CD4-positive, alpha-beta T cell treated with Interleukin-1 beta for 1 hour (primary cell): ENCODE measurements around the gene STRN4.

Source experiments
- DNase-seq, 2 donors: peaks; one replicate each; pipeline ENCODE4 v3.0.0-alpha.2; 2020 to 2022

STRN4 gene

DNA sequence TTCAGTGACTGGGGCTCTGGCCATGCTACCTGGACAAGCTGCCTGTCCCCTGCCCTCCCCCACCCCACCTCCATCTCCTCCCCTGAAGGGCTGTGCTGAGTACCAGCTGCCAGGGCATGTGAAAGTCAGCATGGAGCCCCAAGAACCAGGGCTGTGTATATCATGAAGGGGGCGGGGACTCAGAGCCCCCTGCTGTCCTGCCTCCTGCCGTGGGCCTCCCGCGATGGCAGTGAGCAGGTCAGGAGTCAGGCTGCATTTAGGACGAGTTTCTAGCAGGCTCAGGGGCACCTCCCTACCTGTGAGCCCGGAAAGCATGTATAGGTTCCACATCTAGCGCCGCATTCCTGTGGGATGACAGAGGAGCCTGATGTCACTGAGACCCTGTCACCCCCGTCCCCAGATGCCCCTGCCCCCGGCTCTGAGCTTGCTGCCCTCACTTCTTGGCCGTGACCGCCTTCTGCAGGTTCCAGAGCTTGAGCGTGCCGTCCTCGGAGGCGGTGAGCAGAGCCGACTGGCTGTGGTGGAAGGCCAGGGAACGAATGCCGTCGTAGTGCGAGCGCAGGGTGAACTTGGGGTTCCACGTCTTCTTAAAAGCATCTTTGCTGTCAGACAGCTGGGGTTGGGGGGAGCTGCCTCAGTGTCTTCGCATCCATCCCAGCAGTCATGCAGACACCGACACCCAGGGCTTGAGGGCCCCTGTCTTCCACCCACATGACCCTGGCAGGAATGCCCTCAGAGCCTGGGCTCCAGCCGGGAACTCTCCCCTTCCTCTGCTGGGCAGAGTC lies 21.0 kb downstream of the STRN4 start:
- DNase-seq = no peak

DNA sequence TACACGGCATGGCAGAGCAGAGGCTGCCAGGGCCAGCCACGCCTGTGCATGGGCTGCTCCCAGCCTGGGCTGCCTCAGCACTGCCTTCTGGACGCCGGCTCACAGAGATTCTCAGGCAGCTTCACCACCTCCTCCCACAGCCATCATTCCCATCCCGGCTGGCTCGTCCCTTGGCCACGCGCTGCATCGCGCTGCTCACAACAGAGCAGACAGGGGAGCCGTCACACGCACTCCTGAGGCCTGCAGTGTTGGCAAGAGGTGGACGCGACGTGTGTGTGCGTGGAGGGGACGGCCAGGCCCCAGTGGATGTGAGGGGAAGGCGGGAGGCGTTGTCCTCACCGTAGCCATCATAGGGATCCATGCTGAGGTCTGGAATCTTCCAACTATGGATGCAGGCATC lies 21.8 kb downstream of the STRN4 start:
- DNase-seq = no peak

- no peak for DNase-seq
Observed at GRCh38 chr19:46723471-46723870, 22.8 kb downstream of the STRN4 start.

DNA sequence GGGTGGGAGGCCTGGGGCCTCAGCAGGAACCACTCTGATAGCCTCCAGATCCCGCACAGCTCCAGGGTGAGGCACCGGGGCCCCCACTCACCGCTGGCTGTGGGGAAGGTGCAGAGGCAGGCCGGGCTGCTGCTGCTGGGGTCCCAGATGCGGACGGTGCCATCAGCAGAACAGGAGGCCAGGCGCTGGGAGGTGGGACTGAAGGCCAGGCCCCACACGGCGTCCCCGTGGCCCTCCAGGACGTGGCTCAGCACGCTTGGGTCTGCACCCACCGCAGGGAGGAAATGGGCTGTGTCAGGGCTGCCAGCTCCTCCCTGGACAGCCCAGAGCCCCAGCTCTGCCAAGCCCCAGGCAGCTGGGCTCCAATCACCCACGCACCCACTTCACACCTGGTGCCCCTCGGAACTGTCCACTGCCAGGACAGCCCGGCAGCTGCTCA lies 23.2 kb downstream of the STRN4 start:
- DNase-seq = no peak

DNA sequence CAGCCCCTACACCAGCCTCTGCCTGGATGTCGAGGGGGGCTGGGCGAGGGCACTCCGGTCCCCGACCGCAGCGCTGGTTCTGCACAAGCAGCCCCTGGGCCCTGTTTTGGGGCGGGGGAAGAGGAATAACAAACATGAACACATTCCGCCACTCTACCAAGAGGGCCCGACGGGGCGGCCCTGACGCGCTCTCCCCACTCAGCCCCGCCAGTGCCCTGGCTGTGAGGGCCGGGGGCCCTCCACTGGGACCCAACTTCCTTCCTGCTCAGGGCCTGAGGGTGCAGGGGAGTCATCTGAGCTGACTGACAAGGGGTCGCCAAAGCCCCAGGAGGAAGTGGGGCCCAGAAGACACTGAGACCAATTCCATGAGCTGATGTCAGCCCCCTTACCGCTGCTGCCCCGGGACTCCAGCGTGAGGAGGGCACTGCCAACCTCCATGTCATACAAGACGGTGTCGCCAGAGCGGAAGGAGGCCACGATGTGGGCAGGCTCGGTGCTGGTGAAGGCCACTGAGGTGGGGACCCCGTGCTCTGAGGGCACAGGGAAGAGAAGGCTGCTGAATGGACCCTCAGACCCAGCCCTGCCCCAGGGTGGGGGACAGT lies 23.7 kb downstream of the STRN4 start:
- DNase-seq = no peak

DNA sequence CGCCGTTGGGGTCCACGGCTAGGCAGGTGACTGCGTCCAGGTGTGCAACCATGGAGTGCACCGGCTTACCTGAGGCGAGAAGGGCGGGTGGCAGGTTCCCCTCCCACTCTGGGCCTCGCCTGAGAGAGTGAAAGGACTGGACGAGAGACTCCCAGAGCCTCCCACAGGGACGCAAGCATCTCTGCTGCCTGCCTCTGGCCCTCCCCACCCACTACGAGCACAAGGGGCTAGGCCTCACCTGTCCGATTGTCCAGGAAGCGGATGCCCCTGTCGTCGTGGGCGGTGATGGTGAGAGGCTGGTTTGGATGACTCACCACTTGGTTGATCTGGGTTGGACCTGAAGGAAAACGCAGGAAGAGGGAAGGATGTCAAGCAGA lies 24.3 kb downstream of the STRN4 start:
- no peak for DNase-seq

- DNase-seq = no peak
Observed at GRCh38 chr19:46721269-46722003, 24.8 kb downstream of the STRN4 start.

DNA sequence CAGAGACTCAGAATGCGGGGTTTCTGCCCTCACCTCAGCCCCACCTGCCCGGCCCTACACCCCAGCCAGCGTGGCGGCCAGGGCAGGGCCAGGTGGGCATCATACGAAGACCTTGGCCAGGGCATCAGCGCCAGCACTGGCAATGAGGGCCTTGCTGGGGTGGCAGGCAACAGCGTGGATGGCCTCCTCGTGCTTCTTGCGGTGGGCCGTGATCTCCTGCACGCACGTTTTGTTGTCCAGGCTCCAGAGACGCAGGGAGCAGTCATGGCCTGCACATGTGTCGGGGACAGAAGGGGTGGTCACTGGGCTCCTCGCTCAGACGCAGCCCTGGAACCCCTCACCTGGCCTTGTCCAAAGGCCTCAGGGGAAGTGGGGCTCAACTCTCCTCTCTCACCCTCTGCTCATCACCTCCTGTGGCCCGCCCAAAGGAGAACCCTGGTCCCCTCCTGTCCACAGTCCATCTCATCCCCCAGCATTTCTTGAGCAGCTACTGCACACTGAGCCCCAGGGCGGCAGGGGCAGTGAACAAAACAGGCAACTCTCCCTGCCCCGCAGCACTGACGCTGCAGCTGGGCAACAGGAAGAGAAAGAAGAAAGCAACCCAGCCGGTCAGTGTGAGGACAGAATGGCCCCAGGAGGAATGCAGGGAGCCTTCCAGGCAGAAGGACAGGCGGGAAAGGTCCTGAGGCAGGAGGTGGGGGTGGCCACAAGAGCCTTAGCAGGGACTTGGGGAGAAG lies 25.6 kb downstream of the STRN4 start:
- no peak for DNase-seq

- DNase-seq = no peak
Observed at GRCh38 chr19:46719629-46720502, 26.4 kb downstream of the STRN4 start.

- DNase-seq = peak in 1 of 2 donors; percentile 54
Observed at GRCh38 chr19:46718934-46719622, 27.2 kb downstream of the STRN4 start.

DNA sequence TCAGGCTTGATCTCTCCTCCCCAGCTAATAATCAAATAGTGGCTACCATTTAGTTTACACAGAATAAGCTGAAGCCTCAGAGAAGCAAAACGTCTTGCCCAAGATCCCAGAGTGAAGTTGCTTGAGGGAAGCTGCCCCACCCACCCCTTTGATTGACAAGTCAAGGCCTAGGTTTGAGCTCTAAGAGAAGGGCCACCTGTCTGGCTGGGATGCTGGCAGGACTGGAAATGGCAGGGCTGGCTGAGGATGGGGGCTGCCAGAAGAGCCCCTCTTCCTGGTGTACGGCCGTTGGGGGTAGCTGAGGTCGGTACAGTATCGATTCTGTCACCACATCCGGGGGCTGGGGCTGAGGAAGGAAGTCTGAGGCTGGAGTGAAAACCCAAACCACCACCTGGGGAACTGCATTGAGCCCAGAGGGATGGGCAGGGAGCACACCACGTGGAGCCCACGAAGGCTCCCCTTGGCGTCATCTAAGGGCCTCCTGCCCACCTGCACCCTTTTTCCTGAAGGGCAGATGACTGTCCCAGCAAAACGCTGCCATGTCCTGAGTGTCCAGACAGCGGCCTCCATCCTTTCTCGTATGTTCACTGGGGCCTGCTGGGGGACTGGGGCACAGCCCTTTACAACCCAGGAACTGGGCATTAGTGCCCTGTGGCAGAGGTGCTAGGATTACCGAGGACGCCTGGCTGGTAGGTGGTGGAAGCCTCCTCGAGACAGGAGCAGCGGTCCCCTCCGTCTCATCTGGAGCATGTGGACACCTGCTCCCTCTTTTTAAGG lies 27.9 kb downstream of the STRN4 start:
- peak; percentile 64 to 72 for DNase-seq

GRCh38 chr19:46717716-46718143 lies 28.5 kb downstream of the STRN4 start:
- no peak for DNase-seq

- DNase-seq = peak; percentile 83 to 86
Observed at GRCh38 chr19:46717034-46717715, 29.1 kb downstream of the STRN4 start, which contains the start of gene PRKD2. PRKD2 (minus strand) TSS chr19:46717114; CDS start chr19:46716370, 744 bp downstream.

- no peak for DNase-seq
Observed at GRCh38 chr19:46716672-46717033, 29.6 kb downstream of the STRN4 start.

GRCh38 chr19:46715975-46716671 lies 30.1 kb downstream of the STRN4 start:
- DNase-seq = no peak

DNA sequence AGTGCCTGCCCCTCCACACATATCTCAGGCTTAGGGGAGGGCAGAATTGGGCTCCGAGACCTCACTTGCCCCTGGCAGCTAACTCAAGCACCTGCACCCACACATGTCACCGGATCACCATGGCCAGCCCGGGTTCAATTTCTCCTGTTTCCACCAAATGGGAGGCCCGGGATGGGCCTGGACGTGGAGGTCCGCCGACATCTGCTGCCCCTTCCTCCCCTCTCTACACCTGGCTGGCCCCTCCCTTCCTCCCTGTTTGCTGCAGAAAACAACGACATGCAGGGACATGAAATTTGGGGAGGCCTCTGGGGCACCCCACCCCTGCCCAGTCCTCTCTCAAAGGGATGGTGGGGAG lies 30.7 kb downstream of the STRN4 start:
- DNase-seq = no peak

GRCh38 chr19:46714444-46715106 lies 31.7 kb downstream of the STRN4 start:
- DNase-seq = peak in 1 of 2 donors; percentile 71

GRCh38 chr19:46713781-46714443 lies 32.3 kb downstream of the STRN4 start:
- DNase-seq = peak; percentile 72 to 83
